GM10266 (cell line): Measurements from ENCODE around the gene BCL7C.

ENCODE experiments used
- DNase-seq: peaks from one replicate; pipeline ENCODE4 v3.0.0; 2012; ENCODE audit errors: extremely low spot score
- TF ChIP-seq, protein P1 (sequence below): IDR thresholded peaks from 2 replicates; pipeline ENCODE4 v1.5.1; 2012; ENCODE audit warnings: mild to moderate bottlenecking, low read depth; ENCODE audit not compliant: control insufficient read depth, insufficient read depth; ENCODE audit errors: missing control alignments

BCL7C gene

DNA sequence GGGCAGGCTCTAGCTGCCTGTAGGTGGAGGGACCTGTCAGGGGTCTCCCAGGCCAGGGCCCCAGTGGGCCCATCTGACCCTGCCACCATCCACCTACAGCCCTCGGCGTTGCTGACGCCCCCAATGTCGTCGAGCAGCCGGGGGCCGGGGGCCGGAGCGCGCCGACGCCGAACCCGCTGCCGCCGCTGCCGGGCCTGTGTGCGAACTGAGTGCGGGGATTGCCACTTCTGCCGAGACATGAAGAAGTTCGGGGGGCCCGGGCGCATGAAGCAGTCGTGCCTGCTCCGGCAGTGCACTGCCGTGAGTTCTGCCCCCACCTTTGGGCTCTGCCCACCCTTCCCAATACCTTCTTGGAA lies 31.7 kb upstream of the BCL7C start:
- TF ChIP-seq, protein P1, sequence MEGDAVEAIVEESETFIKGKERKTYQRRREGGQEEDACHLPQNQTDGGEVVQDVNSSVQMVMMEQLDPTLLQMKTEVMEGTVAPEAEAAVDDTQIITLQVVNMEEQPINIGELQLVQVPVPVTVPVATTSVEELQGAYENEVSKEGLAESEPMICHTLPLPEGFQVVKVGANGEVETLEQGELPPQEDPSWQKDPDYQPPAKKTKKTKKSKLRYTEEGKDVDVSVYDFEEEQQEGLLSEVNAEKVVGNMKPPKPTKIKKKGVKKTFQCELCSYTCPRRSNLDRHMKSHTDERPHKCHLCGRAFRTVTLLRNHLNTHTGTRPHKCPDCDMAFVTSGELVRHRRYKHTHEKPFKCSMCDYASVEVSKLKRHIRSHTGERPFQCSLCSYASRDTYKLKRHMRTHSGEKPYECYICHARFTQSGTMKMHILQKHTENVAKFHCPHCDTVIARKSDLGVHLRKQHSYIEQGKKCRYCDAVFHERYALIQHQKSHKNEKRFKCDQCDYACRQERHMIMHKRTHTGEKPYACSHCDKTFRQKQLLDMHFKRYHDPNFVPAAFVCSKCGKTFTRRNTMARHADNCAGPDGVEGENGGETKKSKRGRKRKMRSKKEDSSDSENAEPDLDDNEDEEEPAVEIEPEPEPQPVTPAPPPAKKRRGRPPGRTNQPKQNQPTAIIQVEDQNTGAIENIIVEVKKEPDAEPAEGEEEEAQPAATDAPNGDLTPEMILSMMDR = no peak
- no peak for DNase-seq

DNA sequence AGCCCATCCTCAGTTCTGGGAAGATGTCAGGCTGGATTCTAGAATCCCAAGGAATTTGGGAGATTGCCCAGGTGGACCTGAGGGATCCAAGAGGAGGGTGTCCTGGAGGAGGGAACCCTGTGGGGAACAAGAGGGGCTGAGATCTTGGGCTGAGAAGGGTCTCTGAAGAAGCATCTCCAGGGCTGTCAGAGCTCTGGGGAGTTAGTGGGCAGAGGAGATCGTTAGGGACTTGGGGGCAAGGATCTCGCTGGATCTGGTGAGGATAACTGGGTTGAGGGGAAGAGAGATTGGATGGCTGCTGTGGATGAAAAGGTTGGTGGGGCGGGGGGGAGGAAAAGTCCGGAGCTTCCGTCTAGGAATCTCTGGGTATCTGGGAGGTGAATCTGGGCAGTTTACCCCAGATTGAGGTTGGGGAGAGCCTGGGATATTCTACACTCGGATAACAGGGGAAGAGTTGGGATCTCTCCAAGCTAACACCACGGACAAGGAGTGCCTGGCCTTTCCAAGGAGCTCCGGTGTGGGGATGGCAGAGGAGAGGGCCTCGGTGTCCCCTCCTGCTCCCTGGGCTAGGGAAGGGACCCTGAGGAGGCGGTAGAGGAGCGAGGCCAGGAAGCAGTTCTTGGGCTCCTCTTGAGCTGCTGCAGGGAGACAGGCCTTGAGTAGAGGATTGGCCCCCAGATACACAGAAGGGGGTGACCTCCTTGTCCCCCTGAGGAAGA lies 31.2 kb upstream of the BCL7C start:
- DNase-seq = no peak
- TF ChIP-seq, protein P1 = no peak

DNA sequence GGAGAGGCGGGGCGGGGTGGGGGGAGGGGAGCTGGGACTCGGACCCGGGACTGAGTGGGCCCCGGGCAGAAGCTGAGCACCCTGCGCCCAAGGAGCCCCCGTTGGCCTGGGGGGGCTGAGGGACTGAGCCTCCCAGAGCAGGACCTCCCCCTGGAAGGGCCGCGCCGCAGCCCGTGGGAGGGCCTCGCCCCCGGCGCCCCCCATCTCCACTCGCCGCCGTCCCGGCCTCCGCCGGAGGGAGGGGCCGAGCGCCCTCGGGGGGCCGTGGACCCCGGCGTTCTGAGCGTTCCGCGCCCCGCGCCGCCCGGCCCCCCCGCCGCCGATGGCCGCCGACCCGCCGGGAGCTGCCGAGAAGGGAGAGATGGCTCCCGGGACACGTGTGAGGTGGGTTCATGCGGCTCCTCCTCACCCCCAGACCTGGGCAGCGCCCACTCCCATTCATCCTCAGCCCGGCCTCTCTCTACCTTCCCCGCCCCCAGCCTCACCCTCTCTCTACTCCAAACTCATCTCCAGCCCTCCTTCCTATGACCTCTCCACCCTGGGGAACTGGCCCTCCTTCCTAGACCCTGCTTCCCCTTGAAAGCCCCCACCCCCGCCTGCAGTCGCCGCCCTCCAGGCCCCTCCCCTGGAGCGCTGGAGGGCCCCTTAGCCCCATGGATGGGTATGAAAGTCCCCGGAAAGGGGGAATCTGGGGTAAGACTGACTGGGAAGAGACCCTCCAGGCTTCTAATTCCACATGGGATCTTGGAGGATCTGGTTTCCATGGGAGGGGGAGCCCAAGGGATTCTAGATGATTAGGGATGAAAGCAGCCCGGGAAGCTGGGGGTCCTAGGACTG lies 30.4 kb upstream of the BCL7C start:
- TF ChIP-seq, protein P1 = no peak
- peak; percentile 80 for DNase-seq

DNA sequence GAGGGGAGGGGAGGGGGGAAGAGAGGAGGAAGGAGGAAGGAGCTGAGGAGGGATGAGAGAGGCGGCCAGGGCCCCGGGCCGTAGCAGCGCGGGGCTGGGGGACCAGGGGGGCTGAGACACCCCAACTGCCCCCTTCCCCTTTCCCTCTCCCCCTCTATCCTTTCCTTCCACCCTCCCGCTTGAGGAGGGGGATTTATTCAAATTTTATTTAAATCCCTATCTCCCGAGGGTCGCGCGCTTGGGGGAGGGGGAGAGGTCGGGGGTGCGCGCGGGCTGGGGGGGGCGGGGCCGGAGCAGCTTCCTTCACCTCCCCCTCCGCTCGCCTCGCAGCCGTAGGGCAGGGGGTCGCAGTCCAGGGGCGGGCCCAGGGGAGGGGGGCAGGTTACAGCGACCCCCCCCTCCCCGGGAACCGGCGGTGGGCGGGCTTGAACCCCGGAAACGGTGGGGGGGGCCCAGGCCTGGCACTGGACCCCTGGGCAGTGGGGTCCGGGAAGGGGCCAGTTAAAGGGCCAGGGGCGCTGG lies 29.7 kb upstream of the BCL7C start, which contains the start of gene FBXL19:
FBXL19 (plus strand) TSS at position 19 of the 522 bp plus-strand sequence. CDS start 2,183 bp downstream, outside the sequence.
- no peak for DNase-seq
- TF ChIP-seq, protein P1 = no peak

DNA sequence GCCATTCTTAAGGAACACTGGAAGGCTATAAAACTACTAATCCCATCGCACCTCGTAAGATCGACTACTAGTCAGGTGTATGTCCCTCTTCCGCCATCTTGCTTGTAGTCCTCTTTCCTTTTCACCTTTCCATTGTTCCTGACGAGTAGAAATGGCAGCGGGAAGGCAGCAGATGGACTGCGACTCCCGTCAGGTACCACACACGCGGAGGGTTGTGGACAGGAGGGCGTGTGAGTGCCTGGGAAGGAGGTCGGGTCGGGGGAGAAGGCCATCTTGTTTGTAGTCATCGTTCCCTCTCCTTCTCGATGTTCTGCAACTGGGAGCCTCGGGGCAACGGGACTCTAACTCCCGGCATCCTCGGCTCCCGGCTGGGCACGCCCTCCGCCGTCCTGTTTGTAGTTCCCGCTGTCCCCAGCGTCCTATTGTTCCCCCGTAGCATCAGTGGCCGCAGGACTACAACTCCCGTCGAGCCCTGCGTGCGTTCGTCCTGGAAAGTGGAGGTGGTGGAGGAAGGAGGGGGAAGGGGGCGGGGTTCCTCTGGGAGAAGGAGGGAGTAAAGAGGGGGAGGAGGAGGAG lies 29.2 kb upstream of the BCL7C start:
- peak; percentile 97 for DNase-seq
- TF ChIP-seq, protein P1 = no peak

DNA sequence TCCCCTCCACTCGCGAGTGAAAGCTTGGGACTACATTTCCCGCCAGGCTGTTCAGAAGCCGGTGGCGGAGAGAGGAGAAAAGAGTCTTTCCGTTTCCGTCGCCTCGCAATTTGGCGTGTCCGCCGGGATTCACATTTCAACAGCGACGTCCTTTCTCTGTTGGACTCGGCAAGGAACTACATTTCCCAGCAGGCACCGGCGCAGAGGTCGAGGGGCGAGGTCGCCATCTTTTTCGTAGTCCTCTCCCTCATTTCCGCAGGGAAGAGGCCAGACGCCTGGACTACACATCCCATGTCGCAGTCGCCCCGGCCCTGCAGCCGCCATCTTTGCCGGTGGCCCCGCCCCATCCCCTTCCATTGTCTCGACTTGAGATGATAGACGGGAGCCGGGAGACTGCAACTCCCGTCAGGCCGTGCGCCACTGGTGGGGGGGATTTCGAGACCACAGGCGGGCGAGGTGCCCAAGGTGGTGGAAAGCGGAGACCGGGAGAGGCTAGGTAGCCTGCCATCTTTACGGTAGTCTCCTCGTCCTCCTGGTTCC lies 28.6 kb upstream of the BCL7C start:
- DNase-seq = peak; percentile 94
- TF ChIP-seq, protein P1 = no peak
